Myocyte (in vitro differentiated cells): Measurements from ENCODE around the gene MRPS11. TPM values are rescaled to one million over a fixed set of nuclear protein-coding genes. Genes with fewer than 3 reads are reported as not detected.
"Not testable (repeated sequence)": the region's sequence is repeated elsewhere in the genome, so short reads cannot be mapped to it uniquely, and the experiment has no call there.

Experiments used
- DNase-seq: peaks from one replicate; pipeline ENCODE4 v3.0.0-alpha.2; 2012; ENCODE audit warnings: low read depth
- total RNA-seq: library from RNA; depleted of rRNA; stranded (reverse); fragments of >200 nt; gene quantifications from 2 replicates; pipeline ENCODE4 v1.2.3, GENCODE V29; 2014

The MRPS11 gene
- total RNA-seq, 1 donor from 2014 or later = 50.4 TPM

GRCh38 chr15:88489321-88489720 lies 21.8 kb downstream of the MRPS11 start:
- DNase-seq = no peak

DNA sequence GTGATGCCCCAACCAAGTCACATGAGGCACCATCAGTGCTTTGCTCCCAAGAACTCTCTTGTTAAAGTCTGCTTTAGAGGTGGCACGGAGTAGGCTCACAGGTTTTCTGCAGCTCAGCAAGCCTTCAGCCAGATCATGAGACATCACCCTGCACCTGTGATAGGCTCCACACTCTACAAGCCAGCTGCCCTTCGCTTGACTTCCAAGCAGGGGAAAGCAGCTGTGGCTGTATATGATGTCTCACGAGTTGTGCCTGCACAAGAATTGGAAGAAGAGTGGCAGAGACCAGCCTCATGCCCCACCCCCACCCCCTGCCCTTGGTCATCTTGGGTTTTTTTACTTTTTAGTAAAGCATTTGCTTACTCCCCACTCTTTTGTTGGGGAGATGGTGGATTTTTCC lies 22.5 kb downstream of the MRPS11 start:
- peak; percentile 66 for DNase-seq

DNA sequence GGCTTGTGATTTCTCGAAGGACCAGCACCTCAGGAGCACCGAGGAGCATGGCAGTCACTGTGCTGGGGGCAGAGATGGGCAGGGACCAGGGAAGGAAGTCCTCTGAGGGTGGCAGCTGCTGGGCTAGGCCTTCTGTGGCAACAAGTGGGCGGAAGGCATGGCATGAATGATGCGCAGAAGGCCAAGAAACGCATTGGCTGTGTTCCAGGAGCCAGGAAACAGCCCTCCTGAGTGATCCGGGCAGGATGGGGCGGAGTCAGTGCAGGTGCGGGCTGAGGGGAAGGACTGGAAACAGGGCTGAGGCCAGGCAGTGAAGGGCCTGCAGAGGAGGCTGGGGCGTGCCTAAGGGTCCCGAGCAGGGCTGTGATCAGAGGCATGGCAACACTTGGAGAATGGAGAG lies 23.6 kb downstream of the MRPS11 start:
- DNase-seq = peak; percentile 78

- peak; percentile 76 for DNase-seq
Measured at GRCh38 chr15:88493844-88494243, 26.3 kb downstream of the MRPS11 start.

GRCh38 chr15:88497109-88497765 lies 29.7 kb downstream of the MRPS11 start:
- DNase-seq = no peak

- DNase-seq = no peak
Measured at GRCh38 chr15:88498996-88499395, 31.5 kb downstream of the MRPS11 start.

DNA sequence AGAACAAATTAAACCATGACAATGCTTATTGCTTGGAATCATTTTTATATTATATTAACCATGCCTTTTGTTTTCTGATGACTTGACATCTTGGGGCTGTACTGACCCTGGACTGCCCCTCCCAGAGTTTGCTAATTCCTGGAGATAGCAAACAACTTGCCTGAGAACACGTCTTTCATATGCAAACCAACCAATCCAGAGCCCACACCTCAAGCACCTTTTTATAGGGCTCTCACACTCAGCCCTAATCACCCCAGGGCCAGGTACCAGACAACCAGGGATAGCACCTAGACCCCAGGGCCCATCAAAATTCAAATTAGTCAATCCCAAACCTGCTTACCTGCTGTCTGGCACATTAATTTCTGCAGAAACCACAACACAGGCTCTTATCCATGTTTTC lies 36.9 kb downstream of the MRPS11 start:
- DNase-seq = no peak

DNA sequence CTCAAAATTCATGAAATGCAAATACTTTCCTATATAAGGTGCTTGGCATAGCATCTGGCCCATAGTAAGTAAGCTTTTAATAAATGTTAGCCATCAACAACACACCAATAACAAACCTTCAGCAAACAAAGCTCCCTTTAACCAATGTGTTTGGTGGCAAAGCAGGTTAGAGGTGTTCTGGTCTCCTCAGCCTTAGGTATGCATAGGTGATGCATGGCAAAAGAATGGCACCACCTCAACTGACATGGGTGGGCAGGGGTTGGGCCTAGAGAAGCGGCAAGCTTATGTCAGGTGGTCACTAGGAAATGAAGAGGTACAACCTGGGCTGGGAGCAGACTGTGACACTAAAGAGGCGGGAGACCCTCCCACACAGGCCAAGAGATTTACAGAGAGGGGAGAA lies 38.2 kb downstream of the MRPS11 start:
- no peak for DNase-seq

GRCh38 chr15:88506628-88507027 lies 39.1 kb downstream of the MRPS11 start:
- no peak for DNase-seq

- DNase-seq = no peak
Measured at GRCh38 chr15:88509321-88509720, 41.8 kb downstream of the MRPS11 start.

GRCh38 chr15:88509964-88510363 lies 42.5 kb downstream of the MRPS11 start:
- no peak for DNase-seq

DNA sequence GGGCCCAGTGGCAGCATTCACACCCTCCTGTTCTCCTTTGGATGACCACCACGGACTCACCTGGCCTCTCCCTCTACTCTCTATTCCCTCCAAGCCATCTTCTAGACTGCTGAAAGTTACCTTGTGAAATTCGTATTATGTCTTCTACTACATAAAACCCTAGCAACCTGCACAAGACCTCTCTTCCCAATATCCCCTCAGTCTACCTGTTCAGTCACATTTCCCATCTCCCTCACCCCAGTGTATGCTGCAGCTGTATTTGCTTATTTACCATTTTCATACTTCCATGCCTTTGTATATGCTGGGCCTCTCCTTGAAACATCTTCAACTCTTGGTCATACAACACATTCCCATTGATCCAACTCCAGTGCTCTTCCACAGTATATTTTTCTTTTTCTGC lies 43.7 kb downstream of the MRPS11 start:
- no peak for DNase-seq

- peak; percentile 32 for DNase-seq
Measured at GRCh38 chr15:88512078-88512477, 44.6 kb downstream of the MRPS11 start.

- no peak for DNase-seq
Measured at GRCh38 chr15:88512601-88513000, 45.1 kb downstream of the MRPS11 start.

GRCh38 chr15:88513195-88513594 lies 45.7 kb downstream of the MRPS11 start:
- no peak for DNase-seq

DNA sequence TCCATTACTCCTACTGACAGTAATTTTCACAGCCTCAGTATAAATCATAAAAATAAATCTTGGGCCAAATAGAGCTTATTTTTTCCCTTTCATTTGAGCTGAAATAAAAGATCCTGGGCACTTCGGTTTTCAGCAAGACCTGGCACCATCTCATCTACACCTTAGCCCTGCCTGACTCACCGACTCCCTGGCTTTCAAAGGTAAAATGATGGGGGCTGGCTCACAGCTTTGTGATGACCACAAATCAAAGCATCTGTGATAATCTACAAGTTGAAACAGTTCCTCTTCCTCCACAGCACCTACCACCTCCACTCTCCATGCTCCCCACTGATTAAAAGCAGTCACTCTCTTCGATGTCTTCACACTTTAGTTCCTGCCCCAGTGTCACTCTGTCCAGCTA lies 51.4 kb downstream of the MRPS11 start:
- no peak for DNase-seq

GRCh38 chr15:88524094-88524493 lies 56.6 kb downstream of the MRPS11 start:
- DNase-seq = not testable (repeated sequence)

- no peak for DNase-seq
Measured at GRCh38 chr15:88525418-88525817, 57.9 kb downstream of the MRPS11 start.

- DNase-seq = no peak
Measured at GRCh38 chr15:88526247-88526879, 58.9 kb downstream of the MRPS11 start.

- no peak for DNase-seq
Measured at GRCh38 chr15:88529021-88529630, 61.6 kb downstream of the MRPS11 start.
